Measurements from ENCODE around the gene PAK4.

The PAK4 gene
- total RNA-seq = 5.7 to 10.6 (median 9.8) reads per million in 3 donors

DNA sequence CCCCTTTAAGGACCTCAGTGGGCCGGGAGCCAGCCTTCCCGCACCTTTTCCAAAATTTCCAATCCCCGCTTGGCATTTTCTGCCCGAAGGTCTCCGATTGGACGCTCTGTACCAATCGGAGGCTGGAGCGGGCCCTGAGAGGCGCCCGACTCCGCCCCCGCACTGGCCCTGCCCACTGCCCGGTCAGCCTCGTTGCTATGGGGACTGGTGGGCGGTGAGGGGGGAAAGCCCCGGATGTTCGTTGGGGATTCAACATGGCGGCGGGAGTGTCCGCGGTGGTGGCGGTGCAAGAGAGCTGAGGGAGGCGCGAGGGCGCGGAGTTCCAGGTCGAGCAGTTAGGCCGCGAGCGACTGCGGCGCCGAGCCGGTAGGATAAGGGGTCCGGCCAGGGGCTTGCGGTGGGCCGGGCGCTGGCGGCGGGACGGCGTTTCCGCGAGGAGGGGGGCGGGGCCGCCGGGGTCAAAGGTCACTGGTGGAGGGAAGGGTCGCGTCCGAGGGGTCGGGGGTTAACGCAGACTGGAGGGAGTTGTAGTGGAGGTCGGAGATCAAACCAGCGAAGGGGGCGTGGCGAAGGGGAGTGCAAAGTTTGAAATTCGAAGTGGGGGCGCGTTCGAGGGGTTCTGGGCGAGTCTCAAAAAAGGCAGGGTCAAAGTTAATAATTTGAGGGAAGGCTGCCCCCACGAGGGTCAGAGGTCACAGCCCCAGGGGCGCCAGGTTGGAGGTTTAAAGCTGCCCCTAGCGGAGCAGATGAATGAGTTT lies at the start of gene PAK4:
TSS of gene PAK4 (plus strand) at position 233 of the 758 bp plus-strand sequence. CDS start 43,768 bp downstream, outside the sequence.
- Histone ChIP-seq H3K27me3 (replicated peaks; ENCODE audit: control insufficient read depth, insufficient read depth, low read length, poor library complexity, severe bottlenecking) (no peaks in the 10 kb centered on the region), H3K4me1 (ENCODE audit: control insufficient read depth, insufficient read depth, low read length, poor library complexity, severe bottlenecking) (peaks cover 10% of the 10 kb centered on the region), H3K36me3 (ENCODE audit: control insufficient read depth, insufficient read depth, low read length) (no peaks in the 10 kb centered on the region), H3K4me3 (ENCODE audit: insufficient read depth, low read depth, low read length, poor library complexity, severe bottlenecking) (peak within 1 kb of the TSS; percentile 84), H3K27ac (ENCODE audit: insufficient read depth, low read length, poor library complexity, severe bottlenecking) (peak within 1 kb of the TSS; percentile 94), H3K9me3 (ENCODE audit: control insufficient read depth, low read length) (no peaks in the 10 kb centered on the region)
- peak; percentile 92 to 95 (median 93) for DNase-seq

DNA sequence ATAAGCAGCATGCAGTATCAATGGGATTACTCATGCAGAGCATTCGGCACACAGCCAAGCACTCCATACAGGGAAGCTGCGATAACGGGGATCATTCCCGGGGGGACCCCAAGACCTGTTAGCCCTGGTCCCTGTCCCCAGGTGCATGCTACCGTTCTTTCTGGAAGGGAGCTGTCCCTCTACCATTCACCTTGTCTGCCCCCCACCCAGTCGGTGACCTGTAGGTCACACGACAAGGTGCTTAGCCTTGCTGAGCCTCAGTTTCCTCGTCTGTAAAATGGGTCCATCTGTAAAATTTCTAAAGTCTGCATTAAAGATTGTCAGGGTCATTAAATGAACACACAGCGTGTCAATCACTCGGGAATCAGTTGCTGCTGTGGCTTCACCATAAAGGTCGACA lies 48.3 kb upstream of the PAK4 start:
- no peaks in the 10 kb centered on the region for H3K9me3 ChIP-seq (ENCODE audit: control insufficient read depth, low read length)
- DNase-seq = no peak
- peaks cover 14% of the 10 kb centered on the region for H3K4me1 ChIP-seq (ENCODE audit: control insufficient read depth, insufficient read depth, low read length, poor library complexity, severe bottlenecking)
- no peaks in the 10 kb centered on the region for H3K36me3 ChIP-seq (ENCODE audit: control insufficient read depth, insufficient read depth, low read length)
- no peak overlapping the region for H3K4me3 ChIP-seq (ENCODE audit: insufficient read depth, low read depth, low read length, poor library complexity, severe bottlenecking)
- no peak overlapping the region for H3K27ac ChIP-seq (ENCODE audit: insufficient read depth, low read length, poor library complexity, severe bottlenecking)
- H3K27me3 ChIP-seq (replicated peaks; ENCODE audit: control insufficient read depth, insufficient read depth, low read length, poor library complexity, severe bottlenecking) = peaks cover 1% of the 10 kb centered on the region

- H3K27me3 ChIP-seq (replicated peaks; ENCODE audit: control insufficient read depth, insufficient read depth, low read length, poor library complexity, severe bottlenecking) = peaks cover 11% of the 10 kb centered on the region
- no peak overlapping the region for H3K27ac ChIP-seq (ENCODE audit: insufficient read depth, low read length, poor library complexity, severe bottlenecking)
- no peak for DNase-seq
- H3K4me1 ChIP-seq (ENCODE audit: control insufficient read depth, insufficient read depth, low read length, poor library complexity, severe bottlenecking) = peaks cover 18% of the 10 kb centered on the region
- no peak overlapping the region for H3K4me3 ChIP-seq (ENCODE audit: insufficient read depth, low read depth, low read length, poor library complexity, severe bottlenecking)
- H3K36me3 ChIP-seq (ENCODE audit: control insufficient read depth, insufficient read depth, low read length) = no peaks in the 10 kb centered on the region
- H3K9me3 ChIP-seq (ENCODE audit: control insufficient read depth, low read length) = no peaks in the 10 kb centered on the region
Measured at GRCh38 chr19:39078436-39079200, 47.0 kb upstream of the PAK4 start.

DNA sequence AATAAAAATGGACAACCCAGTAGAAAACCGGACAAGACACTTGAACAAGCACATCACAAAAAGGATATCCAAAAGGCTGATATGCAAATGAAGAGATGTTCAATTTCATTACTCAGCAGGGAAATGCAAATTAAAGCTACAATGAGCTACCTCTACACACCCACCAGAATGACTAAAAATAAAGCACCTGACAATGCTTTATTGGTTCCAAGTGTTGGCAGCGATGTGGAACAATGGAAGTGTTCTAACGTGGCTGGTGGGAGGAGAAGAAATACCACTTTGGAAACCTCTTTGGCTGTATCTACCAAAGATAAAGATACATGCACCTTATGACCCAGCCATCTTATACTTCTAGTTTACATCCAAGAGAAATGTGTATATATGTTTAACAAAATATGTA lies 45.2 kb upstream of the PAK4 start:
- Histone ChIP-seq H3K27ac (ENCODE audit: insufficient read depth, low read length, poor library complexity, severe bottlenecking) (no peak overlapping the region), H3K4me1 (ENCODE audit: control insufficient read depth, insufficient read depth, low read length, poor library complexity, severe bottlenecking) (peaks cover 17% of the 10 kb centered on the region), H3K36me3 (ENCODE audit: control insufficient read depth, insufficient read depth, low read length) (no peaks in the 10 kb centered on the region), H3K4me3 (ENCODE audit: insufficient read depth, low read depth, low read length, poor library complexity, severe bottlenecking) (no peak overlapping the region), H3K9me3 (ENCODE audit: control insufficient read depth, low read length) (no peaks in the 10 kb centered on the region), H3K27me3 (replicated peaks; ENCODE audit: control insufficient read depth, insufficient read depth, low read length, poor library complexity, severe bottlenecking) (peaks cover 11% of the 10 kb centered on the region)
- DNase-seq = no peak

- Histone ChIP-seq H3K9me3 (ENCODE audit: control insufficient read depth, low read length) (no peaks in the 10 kb centered on the region), H3K4me3 (ENCODE audit: insufficient read depth, low read depth, low read length, poor library complexity, severe bottlenecking) (no peak overlapping the region), H3K4me1 (ENCODE audit: control insufficient read depth, insufficient read depth, low read length, poor library complexity, severe bottlenecking) (peaks cover 17% of the 10 kb centered on the region), H3K27ac (ENCODE audit: insufficient read depth, low read length, poor library complexity, severe bottlenecking) (no peak overlapping the region), H3K27me3 (replicated peaks; ENCODE audit: control insufficient read depth, insufficient read depth, low read length, poor library complexity, severe bottlenecking) (peaks cover 11% of the 10 kb centered on the region), H3K36me3 (ENCODE audit: control insufficient read depth, insufficient read depth, low read length) (no peaks in the 10 kb centered on the region)
- no peak for DNase-seq
Measured at GRCh38 chr19:39082167-39082566, 43.4 kb upstream of the PAK4 start.

DNA sequence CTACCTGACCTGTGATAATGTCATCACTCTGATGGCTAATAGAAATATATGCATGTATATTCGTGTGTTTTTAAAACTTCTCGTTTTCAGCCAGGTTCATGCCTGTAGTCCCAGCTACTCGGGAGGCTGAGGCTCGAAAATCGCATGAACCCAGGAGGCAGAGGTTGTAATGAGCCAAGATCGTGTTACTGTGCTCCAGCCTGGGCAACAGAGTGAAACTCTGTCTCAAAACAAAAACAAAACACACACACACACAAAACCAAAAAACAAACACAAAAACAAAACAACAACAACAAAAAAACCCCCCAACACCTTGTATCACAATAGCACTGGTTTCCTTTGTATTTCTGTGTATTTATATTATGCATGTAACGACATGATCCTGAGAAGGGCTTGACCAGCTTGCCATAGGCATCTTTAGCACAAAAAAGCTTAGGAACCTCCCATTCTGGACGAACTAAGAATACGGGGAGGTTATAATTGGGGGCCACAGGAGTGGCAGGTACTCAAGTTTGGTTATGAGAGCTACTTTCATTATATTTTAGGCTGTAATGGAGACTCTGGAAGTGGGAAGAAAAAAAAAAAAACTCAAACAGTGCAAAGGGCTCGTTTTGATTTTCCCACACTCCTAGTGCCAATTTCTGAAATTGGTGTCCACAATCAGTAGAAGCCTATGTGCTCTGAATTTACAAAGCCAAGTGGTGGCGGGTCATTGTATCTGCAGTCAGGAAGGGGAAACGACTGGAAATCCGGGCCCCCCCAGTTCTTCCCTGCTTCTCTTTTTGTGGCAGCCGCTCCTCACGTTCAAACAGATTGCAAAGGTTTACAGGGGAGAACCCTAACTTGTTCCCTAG lies 42.6 kb upstream of the PAK4 start:
- DNase-seq = no peak
- H3K4me3 ChIP-seq (ENCODE audit: insufficient read depth, low read depth, low read length, poor library complexity, severe bottlenecking) = no peak overlapping the region
- no peaks in the 10 kb centered on the region for H3K9me3 ChIP-seq (ENCODE audit: control insufficient read depth, low read length)
- no peaks in the 10 kb centered on the region for H3K36me3 ChIP-seq (ENCODE audit: control insufficient read depth, insufficient read depth, low read length)
- H3K27me3 ChIP-seq (replicated peaks; ENCODE audit: control insufficient read depth, insufficient read depth, low read length, poor library complexity, severe bottlenecking) = peaks cover 11% of the 10 kb centered on the region
- peaks cover 17% of the 10 kb centered on the region for H3K4me1 ChIP-seq (ENCODE audit: control insufficient read depth, insufficient read depth, low read length, poor library complexity, severe bottlenecking)
- no peak overlapping the region for H3K27ac ChIP-seq (ENCODE audit: insufficient read depth, low read length, poor library complexity, severe bottlenecking)

- H3K9me3 ChIP-seq (ENCODE audit: control insufficient read depth, low read length) = no peaks in the 10 kb centered on the region
- no peaks in the 10 kb centered on the region for H3K36me3 ChIP-seq (ENCODE audit: control insufficient read depth, insufficient read depth, low read length)
- no peak overlapping the region for H3K27ac ChIP-seq (ENCODE audit: insufficient read depth, low read length, poor library complexity, severe bottlenecking)
- H3K27me3 ChIP-seq (replicated peaks; ENCODE audit: control insufficient read depth, insufficient read depth, low read length, poor library complexity, severe bottlenecking) = peaks cover 11% of the 10 kb centered on the region
- DNase-seq = no peak
- peak overlapping the region; percentile 48 for H3K4me3 ChIP-seq (ENCODE audit: insufficient read depth, low read depth, low read length, poor library complexity, severe bottlenecking)
- H3K4me1 ChIP-seq (ENCODE audit: control insufficient read depth, insufficient read depth, low read length, poor library complexity, severe bottlenecking) = peaks cover 17% of the 10 kb centered on the region
Measured at GRCh38 chr19:39083599-39083982, 42.0 kb upstream of the PAK4 start.

DNA sequence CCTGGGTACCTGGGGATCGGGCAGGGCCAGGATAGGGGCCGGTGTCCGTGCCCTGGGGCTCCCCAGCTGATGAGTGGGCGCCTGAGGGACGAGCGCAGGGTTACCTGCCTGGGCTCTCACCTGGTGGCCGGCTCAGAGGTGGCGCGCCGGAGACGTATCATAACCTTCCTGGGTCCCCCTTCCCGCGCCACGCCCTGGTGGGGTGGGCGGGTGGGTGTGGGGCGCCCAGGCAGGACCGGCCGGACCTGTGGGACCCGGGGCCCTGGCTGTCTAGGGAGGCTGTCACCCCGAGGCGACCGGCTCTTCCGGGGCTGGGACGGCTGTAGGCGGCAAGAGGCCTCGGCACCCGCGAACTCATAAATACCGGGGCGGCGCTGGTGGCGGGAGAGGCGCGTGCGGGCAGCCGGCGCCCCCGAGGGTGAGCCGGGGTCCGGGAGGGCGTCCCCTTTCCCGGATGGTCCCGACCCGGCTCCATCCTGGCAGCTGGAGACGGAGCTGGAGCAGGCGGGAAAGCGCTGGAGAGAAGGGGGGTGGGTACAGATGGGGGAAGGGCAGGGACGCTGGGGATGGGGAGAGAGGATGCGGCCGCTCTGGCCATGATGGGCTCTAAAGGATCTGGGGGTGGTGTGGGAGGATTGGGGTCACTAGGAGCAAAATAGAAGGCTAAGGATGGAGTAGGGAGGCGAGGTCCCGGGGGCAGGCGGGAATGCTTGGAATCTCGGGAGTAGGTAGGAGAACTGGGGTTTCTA lies 41.4 kb upstream of the PAK4 start, which contains the start of gene ACP7:
TSS of gene ACP7 (plus strand) at position 386 of the 749 bp plus-strand sequence. CDS start 902 bp downstream, outside the sequence.
- Histone ChIP-seq H3K4me3 (ENCODE audit: insufficient read depth, low read depth, low read length, poor library complexity, severe bottlenecking) (peak within 1 kb of the TSS; percentile 48), H3K27me3 (replicated peaks; ENCODE audit: control insufficient read depth, insufficient read depth, low read length, poor library complexity, severe bottlenecking) (peaks cover 11% of the 10 kb centered on the region), H3K36me3 (ENCODE audit: control insufficient read depth, insufficient read depth, low read length) (no peaks in the 10 kb centered on the region), H3K27ac (ENCODE audit: insufficient read depth, low read length, poor library complexity, severe bottlenecking) (no peak within 1 kb of the TSS), H3K4me1 (ENCODE audit: control insufficient read depth, insufficient read depth, low read length, poor library complexity, severe bottlenecking) (peaks cover 17% of the 10 kb centered on the region), H3K9me3 (ENCODE audit: control insufficient read depth, low read length) (no peaks in the 10 kb centered on the region)
- no peak for DNase-seq

GRCh38 chr19:39084732-39085080 lies 40.9 kb upstream of the PAK4 start:
- no peak overlapping the region for H3K4me3 ChIP-seq (ENCODE audit: insufficient read depth, low read depth, low read length, poor library complexity, severe bottlenecking)

More at GRCh38 chr19:39084732-39085080, 40.9 kb upstream of the PAK4 start:
- Histone ChIP-seq H3K36me3 (ENCODE audit: control insufficient read depth, insufficient read depth, low read length) (no peaks in the 10 kb centered on the region), H3K9me3 (ENCODE audit: control insufficient read depth, low read length) (no peaks in the 10 kb centered on the region), H3K27ac (ENCODE audit: insufficient read depth, low read length, poor library complexity, severe bottlenecking) (no peak overlapping the region), H3K4me1 (ENCODE audit: control insufficient read depth, insufficient read depth, low read length, poor library complexity, severe bottlenecking) (peaks cover 17% of the 10 kb centered on the region), H3K27me3 (replicated peaks; ENCODE audit: control insufficient read depth, insufficient read depth, low read length, poor library complexity, severe bottlenecking) (peaks cover 11% of the 10 kb centered on the region)
- no peak for DNase-seq

Measured in effector memory CD4-positive, alpha-beta T cell (primary cell).